ENCODE data around the gene ZNF768. TPM values are rescaled to one million over a fixed set of nuclear protein-coding genes. Genes with fewer than 3 reads are reported as not detected.

Gene ZNF768
- total and polyA plus RNA-seq, 2 of the 13 experiments (the other 11 are each of a cell fraction or from before 2014, with no cell fraction given) = 26.7 to 34.4 TPM

DNA sequence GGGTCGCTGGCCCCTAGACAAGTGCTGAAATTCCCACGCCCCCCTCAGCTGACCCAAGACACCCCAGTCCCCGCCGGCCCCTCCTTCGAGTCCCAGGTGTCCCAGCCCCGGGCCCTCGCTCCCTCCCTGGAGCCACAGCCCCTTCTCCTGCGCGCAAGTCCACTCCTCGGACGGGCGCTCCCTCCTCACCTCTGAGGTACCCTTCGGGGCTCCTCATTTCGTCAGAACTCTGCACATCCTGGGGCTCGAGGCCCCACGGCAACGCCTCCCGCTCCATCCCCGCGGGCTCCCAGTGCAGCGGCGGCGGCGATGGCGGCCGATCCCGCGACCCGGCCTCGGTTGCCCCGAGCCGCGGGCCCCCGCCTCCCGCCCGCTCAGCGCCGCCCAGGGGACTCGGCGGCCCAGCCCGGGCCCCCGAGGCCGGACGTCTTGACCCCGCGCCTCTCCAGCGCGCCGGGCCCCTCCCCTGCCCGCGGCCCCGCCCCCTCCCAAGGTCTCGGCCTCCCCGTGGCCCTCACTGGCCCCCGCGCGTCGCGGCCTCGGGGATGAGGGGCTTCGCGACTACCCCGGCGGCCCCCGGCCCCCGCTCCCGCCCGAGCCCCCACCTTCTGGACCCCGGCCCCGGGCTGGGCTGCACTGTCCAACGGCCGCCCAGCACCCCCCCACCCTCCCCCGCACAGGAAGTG, at the start of gene ZNF768 (continued):
- TF ChIP-seq, protein P1, sequence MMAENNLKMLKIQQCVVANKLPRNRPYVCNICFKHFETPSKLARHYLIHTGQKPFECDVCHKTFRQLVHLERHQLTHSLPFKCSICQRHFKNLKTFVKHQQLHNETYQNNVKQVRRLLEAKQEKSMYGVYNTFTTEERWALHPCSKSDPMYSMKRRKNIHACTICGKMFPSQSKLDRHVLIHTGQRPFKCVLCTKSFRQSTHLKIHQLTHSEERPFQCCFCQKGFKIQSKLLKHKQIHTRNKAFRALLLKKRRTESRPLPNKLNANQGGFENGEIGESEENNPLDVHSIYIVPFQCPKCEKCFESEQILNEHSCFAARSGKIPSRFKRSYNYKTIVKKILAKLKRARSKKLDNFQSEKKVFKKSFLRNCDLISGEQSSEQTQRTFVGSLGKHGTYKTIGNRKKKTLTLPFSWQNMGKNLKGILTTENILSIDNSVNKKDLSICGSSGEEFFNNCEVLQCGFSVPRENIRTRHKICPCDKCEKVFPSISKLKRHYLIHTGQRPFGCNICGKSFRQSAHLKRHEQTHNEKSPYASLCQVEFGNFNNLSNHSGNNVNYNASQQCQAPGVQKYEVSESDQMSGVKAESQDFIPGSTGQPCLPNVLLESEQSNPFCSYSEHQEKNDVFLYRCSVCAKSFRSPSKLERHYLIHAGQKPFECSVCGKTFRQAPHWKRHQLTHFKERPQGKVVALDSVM (CRISPR knock-in tag; IDR thresholded peaks at IDR 0.05) = no peak
- TF ChIP-seq MXI1 (IDR thresholded peaks at IDR 0.05; ENCODE audit: borderline replicate concordance, low read depth, low read length) (peak; percentile 36; the same call in 2 of the 3 replicates), SMAD3 (CRISPR knock-in tag; IDR thresholded peaks at IDR 0.05) (no peak), TAF15 (IDR thresholded peaks at IDR 0.05; ENCODE audit: low read depth, low read length, poor library complexity, severe bottlenecking) (peak; percentile 40), HDAC1 (CRISPR knock-in tag; IDR thresholded peaks at IDR 0.05) (no peak), AGO1 (IDR thresholded peaks at IDR 0.05; ENCODE audit: low read depth, low read length, poor library complexity, severe bottlenecking) (no peak), GABPB1 (CRISPR knock-in tag; IDR thresholded peaks at IDR 0.05) (peak; percentile 72; the same call in 1 of the 2 replicates), ZNF296 (CRISPR knock-in tag; conservative IDR thresholded peaks at IDR 0.05) (no peak), ZNF777 (CRISPR knock-in tag; IDR thresholded peaks at IDR 0.05) (no peak), POLR2AphosphoS5 (IDR thresholded peaks at IDR 0.05; ENCODE audit: low read depth, low read length) (peak; percentile 47; the same call in 1 of the 2 replicates), ZBTB3 (CRISPR knock-in tag; IDR thresholded peaks at IDR 0.05; ENCODE audit: borderline replicate concordance, low read depth) (peak; percentile 79; the same call in 1 of the 2 replicates), BRCA1 (CRISPR knock-in tag; IDR thresholded peaks at IDR 0.05) (no peak)
- TF ChIP-seq, protein P2, sequence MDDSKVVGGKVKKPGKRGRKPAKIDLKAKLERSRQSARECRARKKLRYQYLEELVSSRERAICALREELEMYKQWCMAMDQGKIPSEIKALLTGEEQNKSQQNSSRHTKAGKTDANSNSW (CRISPR knock-in tag; IDR thresholded peaks at IDR 0.05; ENCODE audit: borderline replicate concordance) = no peak
- TF ChIP-seq, protein P3, sequence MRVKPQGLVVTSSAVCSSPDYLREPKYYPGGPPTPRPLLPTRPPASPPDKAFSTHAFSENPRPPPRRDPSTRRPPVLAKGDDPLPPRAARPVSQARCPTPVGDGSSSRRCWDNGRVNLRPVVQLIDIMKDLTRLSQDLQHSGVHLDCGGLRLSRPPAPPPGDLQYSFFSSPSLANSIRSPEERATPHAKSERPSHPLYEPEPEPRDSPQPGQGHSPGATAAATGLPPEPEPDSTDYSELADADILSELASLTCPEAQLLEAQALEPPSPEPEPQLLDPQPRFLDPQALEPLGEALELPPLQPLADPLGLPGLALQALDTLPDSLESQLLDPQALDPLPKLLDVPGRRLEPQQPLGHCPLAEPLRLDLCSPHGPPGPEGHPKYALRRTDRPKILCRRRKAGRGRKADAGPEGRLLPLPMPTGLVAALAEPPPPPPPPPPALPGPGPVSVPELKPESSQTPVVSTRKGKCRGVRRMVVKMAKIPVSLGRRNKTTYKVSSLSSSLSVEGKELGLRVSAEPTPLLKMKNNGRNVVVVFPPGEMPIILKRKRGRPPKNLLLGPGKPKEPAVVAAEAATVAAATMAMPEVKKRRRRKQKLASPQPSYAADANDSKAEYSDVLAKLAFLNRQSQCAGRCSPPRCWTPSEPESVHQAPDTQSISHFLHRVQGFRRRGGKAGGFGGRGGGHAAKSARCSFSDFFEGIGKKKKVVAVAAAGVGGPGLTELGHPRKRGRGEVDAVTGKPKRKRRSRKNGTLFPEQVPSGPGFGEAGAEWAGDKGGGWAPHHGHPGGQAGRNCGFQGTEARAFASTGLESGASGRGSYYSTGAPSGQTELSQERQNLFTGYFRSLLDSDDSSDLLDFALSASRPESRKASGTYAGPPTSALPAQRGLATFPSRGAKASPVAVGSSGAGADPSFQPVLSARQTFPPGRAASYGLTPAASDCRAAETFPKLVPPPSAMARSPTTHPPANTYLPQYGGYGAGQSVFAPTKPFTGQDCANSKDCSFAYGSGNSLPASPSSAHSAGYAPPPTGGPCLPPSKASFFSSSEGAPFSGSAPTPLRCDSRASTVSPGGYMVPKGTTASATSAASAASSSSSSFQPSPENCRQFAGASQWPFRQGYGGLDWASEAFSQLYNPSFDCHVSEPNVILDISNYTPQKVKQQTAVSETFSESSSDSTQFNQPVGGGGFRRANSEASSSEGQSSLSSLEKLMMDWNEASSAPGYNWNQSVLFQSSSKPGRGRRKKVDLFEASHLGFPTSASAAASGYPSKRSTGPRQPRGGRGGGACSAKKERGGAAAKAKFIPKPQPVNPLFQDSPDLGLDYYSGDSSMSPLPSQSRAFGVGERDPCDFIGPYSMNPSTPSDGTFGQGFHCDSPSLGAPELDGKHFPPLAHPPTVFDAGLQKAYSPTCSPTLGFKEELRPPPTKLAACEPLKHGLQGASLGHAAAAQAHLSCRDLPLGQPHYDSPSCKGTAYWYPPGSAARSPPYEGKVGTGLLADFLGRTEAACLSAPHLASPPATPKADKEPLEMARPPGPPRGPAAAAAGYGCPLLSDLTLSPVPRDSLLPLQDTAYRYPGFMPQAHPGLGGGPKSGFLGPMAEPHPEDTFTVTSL (CRISPR knock-in tag; IDR thresholded peaks at IDR 0.05; ENCODE audit: borderline replicate concordance) = no peak
- TF ChIP-seq, protein P4, sequence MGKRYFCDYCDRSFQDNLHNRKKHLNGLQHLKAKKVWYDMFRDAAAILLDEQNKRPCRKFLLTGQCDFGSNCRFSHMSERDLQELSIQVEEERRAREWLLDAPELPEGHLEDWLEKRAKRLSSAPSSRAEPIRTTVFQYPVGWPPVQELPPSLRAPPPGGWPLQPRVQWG (CRISPR knock-in tag; IDR thresholded peaks at IDR 0.05; ENCODE audit: borderline replicate concordance, low read depth) = no peak
- TF ChIP-seq, protein P5, sequence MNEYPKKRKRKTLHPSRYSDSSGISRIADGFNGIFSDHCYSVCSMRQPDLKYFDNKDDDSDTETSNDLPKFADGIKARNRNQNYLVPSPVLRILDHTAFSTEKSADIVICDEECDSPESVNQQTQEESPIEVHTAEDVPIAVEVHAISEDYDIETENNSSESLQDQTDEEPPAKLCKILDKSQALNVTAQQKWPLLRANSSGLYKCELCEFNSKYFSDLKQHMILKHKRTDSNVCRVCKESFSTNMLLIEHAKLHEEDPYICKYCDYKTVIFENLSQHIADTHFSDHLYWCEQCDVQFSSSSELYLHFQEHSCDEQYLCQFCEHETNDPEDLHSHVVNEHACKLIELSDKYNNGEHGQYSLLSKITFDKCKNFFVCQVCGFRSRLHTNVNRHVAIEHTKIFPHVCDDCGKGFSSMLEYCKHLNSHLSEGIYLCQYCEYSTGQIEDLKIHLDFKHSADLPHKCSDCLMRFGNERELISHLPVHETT (CRISPR knock-in tag; conservative IDR thresholded peaks at IDR 0.05) = no peak
- TF ChIP-seq, protein P6, sequence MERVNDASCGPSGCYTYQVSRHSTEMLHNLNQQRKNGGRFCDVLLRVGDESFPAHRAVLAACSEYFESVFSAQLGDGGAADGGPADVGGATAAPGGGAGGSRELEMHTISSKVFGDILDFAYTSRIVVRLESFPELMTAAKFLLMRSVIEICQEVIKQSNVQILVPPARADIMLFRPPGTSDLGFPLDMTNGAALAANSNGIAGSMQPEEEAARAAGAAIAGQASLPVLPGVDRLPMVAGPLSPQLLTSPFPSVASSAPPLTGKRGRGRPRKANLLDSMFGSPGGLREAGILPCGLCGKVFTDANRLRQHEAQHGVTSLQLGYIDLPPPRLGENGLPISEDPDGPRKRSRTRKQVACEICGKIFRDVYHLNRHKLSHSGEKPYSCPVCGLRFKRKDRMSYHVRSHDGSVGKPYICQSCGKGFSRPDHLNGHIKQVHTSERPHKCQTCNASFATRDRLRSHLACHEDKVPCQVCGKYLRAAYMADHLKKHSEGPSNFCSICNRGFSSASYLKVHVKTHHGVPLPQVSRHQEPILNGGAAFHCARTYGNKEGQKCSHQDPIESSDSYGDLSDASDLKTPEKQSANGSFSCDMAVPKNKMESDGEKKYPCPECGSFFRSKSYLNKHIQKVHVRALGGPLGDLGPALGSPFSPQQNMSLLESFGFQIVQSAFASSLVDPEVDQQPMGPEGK (CRISPR knock-in tag; IDR thresholded peaks at IDR 0.05) = peak; percentile 45; the same call in 1 of the 2 replicates

All from HepG2 (cell line).